ENCODE data around the gene NPHP4.

- TF ChIP-seq, protein P1, sequence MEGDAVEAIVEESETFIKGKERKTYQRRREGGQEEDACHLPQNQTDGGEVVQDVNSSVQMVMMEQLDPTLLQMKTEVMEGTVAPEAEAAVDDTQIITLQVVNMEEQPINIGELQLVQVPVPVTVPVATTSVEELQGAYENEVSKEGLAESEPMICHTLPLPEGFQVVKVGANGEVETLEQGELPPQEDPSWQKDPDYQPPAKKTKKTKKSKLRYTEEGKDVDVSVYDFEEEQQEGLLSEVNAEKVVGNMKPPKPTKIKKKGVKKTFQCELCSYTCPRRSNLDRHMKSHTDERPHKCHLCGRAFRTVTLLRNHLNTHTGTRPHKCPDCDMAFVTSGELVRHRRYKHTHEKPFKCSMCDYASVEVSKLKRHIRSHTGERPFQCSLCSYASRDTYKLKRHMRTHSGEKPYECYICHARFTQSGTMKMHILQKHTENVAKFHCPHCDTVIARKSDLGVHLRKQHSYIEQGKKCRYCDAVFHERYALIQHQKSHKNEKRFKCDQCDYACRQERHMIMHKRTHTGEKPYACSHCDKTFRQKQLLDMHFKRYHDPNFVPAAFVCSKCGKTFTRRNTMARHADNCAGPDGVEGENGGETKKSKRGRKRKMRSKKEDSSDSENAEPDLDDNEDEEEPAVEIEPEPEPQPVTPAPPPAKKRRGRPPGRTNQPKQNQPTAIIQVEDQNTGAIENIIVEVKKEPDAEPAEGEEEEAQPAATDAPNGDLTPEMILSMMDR (IDR thresholded peaks at IDR 0.05 in 2 of 3, conservative IDR thresholded peaks at IDR 0.05 in 1 of 3; ENCODE audit: borderline replicate concordance in 1 of 3, insufficient read depth in 1 of 3, low read depth in 2 of 3, low read length in 2 of 3): no peak
- TF ChIP-seq ATF3 (IDR thresholded peaks at IDR 0.05): no peak
- TF ChIP-seq, protein P2, sequence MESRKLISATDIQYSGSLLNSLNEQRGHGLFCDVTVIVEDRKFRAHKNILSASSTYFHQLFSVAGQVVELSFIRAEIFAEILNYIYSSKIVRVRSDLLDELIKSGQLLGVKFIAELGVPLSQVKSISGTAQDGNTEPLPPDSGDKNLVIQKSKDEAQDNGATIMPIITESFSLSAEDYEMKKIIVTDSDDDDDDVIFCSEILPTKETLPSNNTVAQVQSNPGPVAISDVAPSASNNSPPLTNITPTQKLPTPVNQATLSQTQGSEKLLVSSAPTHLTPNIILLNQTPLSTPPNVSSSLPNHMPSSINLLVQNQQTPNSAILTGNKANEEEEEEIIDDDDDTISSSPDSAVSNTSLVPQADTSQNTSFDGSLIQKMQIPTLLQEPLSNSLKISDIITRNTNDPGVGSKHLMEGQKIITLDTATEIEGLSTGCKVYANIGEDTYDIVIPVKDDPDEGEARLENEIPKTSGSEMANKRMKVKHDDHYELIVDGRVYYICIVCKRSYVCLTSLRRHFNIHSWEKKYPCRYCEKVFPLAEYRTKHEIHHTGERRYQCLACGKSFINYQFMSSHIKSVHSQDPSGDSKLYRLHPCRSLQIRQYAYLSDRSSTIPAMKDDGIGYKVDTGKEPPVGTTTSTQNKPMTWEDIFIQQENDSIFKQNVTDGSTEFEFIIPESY (IDR thresholded peaks at IDR 0.05; ENCODE audit: extremely low read depth, insufficient replicate concordance, low read length): no peak
- TF ChIP-seq POLR2A (IDR thresholded peaks at IDR 0.05; ENCODE audit: borderline replicate concordance, extremely low read depth, insufficient read depth, insufficient read length): no peak
- TF ChIP-seq JUND (IDR thresholded peaks at IDR 0.05): no peak
- TF ChIP-seq EZH2 (IDR thresholded peaks at IDR 0.05): no peak
- no peak for TF ChIP-seq ZFX (IDR thresholded peaks at IDR 0.05)
- TF ChIP-seq YY1 (IDR thresholded peaks at IDR 0.05; ENCODE audit: extremely low read depth, insufficient replicate concordance, low read depth, low read length): no peak
- TF ChIP-seq, protein P3, sequence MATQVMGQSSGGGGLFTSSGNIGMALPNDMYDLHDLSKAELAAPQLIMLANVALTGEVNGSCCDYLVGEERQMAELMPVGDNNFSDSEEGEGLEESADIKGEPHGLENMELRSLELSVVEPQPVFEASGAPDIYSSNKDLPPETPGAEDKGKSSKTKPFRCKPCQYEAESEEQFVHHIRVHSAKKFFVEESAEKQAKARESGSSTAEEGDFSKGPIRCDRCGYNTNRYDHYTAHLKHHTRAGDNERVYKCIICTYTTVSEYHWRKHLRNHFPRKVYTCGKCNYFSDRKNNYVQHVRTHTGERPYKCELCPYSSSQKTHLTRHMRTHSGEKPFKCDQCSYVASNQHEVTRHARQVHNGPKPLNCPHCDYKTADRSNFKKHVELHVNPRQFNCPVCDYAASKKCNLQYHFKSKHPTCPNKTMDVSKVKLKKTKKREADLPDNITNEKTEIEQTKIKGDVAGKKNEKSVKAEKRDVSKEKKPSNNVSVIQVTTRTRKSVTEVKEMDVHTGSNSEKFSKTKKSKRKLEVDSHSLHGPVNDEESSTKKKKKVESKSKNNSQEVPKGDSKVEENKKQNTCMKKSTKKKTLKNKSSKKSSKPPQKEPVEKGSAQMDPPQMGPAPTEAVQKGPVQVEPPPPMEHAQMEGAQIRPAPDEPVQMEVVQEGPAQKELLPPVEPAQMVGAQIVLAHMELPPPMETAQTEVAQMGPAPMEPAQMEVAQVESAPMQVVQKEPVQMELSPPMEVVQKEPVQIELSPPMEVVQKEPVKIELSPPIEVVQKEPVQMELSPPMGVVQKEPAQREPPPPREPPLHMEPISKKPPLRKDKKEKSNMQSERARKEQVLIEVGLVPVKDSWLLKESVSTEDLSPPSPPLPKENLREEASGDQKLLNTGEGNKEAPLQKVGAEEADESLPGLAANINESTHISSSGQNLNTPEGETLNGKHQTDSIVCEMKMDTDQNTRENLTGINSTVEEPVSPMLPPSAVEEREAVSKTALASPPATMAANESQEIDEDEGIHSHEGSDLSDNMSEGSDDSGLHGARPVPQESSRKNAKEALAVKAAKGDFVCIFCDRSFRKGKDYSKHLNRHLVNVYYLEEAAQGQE (IDR thresholded peaks at IDR 0.05; ENCODE audit: low read depth): no peak
- TF ChIP-seq SIN3A (IDR thresholded peaks at IDR 0.05; ENCODE audit: low read depth): no peak
- TF ChIP-seq POLR2AphosphoS5 (IDR thresholded peaks at IDR 0.05; ENCODE audit: low read depth, low read length): no peak
These were observed 7.7 kb upstream of the NPHP4 start for GRCh38 chr1:5999711-6000443.
